HEK293 (cell line): ENCODE results near the gene ATP6V0B.

ENCODE experiments used
- ATF2 ChIP-seq: fragments of 450-650 bp; formaldehyde crosslinking; IDR thresholded peaks from 2 replicates; pipeline ENCODE4 v1.5.1; 2016; ENCODE audit warnings: missing biosample characterization, missing genetic modification characterization, low read depth
- CTCF ChIP-seq: fragments of 450-650 bp; formaldehyde crosslinking; IDR thresholded peaks from 2 replicates; pipeline ENCODE4 v1.5.1; 2016; ENCODE audit warnings: missing biosample characterization, missing genetic modification characterization
- HOXC10 ChIP-seq: sonication (generic); formaldehyde crosslinking; IDR thresholded peaks from 2 replicates; pipeline ENCODE4 v1.8.1; 2023; ENCODE audit warnings: mild to moderate bottlenecking, missing genetic modification reagents
- MYNN ChIP-seq: fragments of 450-650 bp; formaldehyde crosslinking; IDR thresholded peaks from 2 replicates; pipeline ENCODE4 v1.5.1; 2016; ENCODE audit warnings: missing biosample characterization, missing genetic modification characterization, borderline replicate concordance
- PATZ1 ChIP-seq: fragments of 450-650 bp; formaldehyde crosslinking; IDR thresholded peaks from 2 replicates; pipeline ENCODE4 v1.5.1; 2016; ENCODE audit warnings: missing biosample characterization, missing genetic modification characterization
- REST ChIP-seq: fragments of 450-650 bp; formaldehyde crosslinking; IDR thresholded peaks from 2 replicates; pipeline ENCODE4 v1.5.1; 2016; ENCODE audit warnings: missing biosample characterization, missing genetic modification characterization
- TCF7L2 ChIP-seq: IDR thresholded peaks from 2 replicates; pipeline ENCODE4 v1.6.1; 2011; ENCODE audit warnings: low read depth, mild to moderate bottlenecking, inconsistent platforms, low read length, moderate library complexity, borderline replicate concordance
- ZBTB21 ChIP-seq: fragments of 450-650 bp; formaldehyde crosslinking; IDR thresholded peaks from 2 replicates; pipeline ENCODE4 v1.5.1; 2017; ENCODE audit warnings: missing biosample characterization, missing genetic modification characterization
- ZNF184 ChIP-seq: fragments of 450-650 bp; IDR thresholded peaks from 2 replicates; pipeline ENCODE4 v1.5.1; 2018; ENCODE audit warnings: missing biosample characterization, mild to moderate bottlenecking, missing genetic modification characterization
- ZNF629 ChIP-seq: fragments of 450-650 bp; formaldehyde crosslinking; IDR thresholded peaks from 2 replicates; pipeline ENCODE4 v1.5.1; 2017; ENCODE audit warnings: missing biosample characterization, missing genetic modification characterization
- ZNF76 ChIP-seq: fragments of 450-650 bp; formaldehyde crosslinking; IDR thresholded peaks from 2 replicates; pipeline ENCODE4; 2016; ENCODE audit warnings: low read depth, missing biosample characterization, missing genetic modification characterization, borderline replicate concordance
- ZSCAN30 ChIP-seq: fragments of 450-650 bp; IDR thresholded peaks from 2 replicates; pipeline ENCODE4 v1.5.1; 2018; ENCODE audit warnings: missing biosample characterization, mild to moderate bottlenecking, missing genetic modification characterization, moderate library complexity

GRCh38 chr1:43925846-43926245 is 48.9 kb upstream of the ATP6V0B start:
- TF ChIP-seq MYNN (tag by site-specific recombination) (no peak), ZNF629 (no peak), REST (tag by site-specific recombination) (no peak), ZNF184 (no peak), ATF2 (tag by site-specific recombination) (no peak), CTCF (tag by site-specific recombination) (no peak), TCF7L2 (no peak), PATZ1 (no peak), ZNF76 (tag by site-specific recombination) (no peak), HOXC10 (CRISPR knock-in tag) (no peak), ZSCAN30 (tag by site-specific recombination) (no peak), ZBTB21 (no peak)
